Measurements from ENCODE around the gene BIRC3. TPM values are rescaled to one million over a fixed set of nuclear protein-coding genes. Genes with fewer than 3 reads are reported as not detected.

BIRC3 gene
- total RNA-seq, 1 donor from 2014 or later: 1.6 TPM

- no peak overlapping the region for H3K27ac ChIP-seq (ENCODE audit: low read depth, low read length)
- H3K36me3 ChIP-seq (ENCODE audit: control insufficient read depth in 3 of 3, insufficient read depth in 3 of 3, low read length in 3 of 3): peaks cover 8 to 43% (median 36%) of the 10 kb centered on the region in 3 donors
- no peaks in the 10 kb centered on the region for H3K9me3 ChIP-seq (ENCODE audit: control insufficient read depth in 3 of 3, low read length in 3 of 3)
- H3K4me3 ChIP-seq (ENCODE audit: low read length in 3 of 3): no peak overlapping the region
- H3K4me1 ChIP-seq (ENCODE audit: control insufficient read depth in 3 of 3, insufficient read depth in 3 of 3, low read length in 3 of 3): no peaks in the 10 kb centered on the region
- no peaks in the 10 kb centered on the region for H3K27me3 ChIP-seq (ENCODE audit: control insufficient read depth in 3 of 3, insufficient read depth in 3 of 3, low read length in 3 of 3)
- no peak overlapping the region for H3K9ac ChIP-seq (ENCODE audit: low read depth in 1 of 3, low read length in 3 of 3)
Measured at GRCh38 chr11:102383839-102384238, 66.6 kb downstream of the BIRC3 start.

GRCh38 chr11:102384419-102385079 is 67.3 kb downstream of the BIRC3 start:
- H3K27ac ChIP-seq (ENCODE audit: low read depth, low read length): no peak overlapping the region
- H3K36me3 ChIP-seq (ENCODE audit: control insufficient read depth in 3 of 3, insufficient read depth in 3 of 3, low read length in 3 of 3): peaks cover 5 to 43% (median 38%) of the 10 kb centered on the region in 3 donors
- H3K27me3 ChIP-seq (ENCODE audit: control insufficient read depth in 3 of 3, insufficient read depth in 3 of 3, low read length in 3 of 3): no peaks in the 10 kb centered on the region
- H3K4me1 ChIP-seq (ENCODE audit: control insufficient read depth in 3 of 3, insufficient read depth in 3 of 3, low read length in 3 of 3): no peaks in the 10 kb centered on the region
- H3K9ac ChIP-seq (ENCODE audit: low read depth in 1 of 3, low read length in 3 of 3): no peak overlapping the region
- no peaks in the 10 kb centered on the region for H3K9me3 ChIP-seq (ENCODE audit: control insufficient read depth in 3 of 3, low read length in 3 of 3)
- no peak overlapping the region for H3K4me3 ChIP-seq (ENCODE audit: low read length in 3 of 3)

DNA sequence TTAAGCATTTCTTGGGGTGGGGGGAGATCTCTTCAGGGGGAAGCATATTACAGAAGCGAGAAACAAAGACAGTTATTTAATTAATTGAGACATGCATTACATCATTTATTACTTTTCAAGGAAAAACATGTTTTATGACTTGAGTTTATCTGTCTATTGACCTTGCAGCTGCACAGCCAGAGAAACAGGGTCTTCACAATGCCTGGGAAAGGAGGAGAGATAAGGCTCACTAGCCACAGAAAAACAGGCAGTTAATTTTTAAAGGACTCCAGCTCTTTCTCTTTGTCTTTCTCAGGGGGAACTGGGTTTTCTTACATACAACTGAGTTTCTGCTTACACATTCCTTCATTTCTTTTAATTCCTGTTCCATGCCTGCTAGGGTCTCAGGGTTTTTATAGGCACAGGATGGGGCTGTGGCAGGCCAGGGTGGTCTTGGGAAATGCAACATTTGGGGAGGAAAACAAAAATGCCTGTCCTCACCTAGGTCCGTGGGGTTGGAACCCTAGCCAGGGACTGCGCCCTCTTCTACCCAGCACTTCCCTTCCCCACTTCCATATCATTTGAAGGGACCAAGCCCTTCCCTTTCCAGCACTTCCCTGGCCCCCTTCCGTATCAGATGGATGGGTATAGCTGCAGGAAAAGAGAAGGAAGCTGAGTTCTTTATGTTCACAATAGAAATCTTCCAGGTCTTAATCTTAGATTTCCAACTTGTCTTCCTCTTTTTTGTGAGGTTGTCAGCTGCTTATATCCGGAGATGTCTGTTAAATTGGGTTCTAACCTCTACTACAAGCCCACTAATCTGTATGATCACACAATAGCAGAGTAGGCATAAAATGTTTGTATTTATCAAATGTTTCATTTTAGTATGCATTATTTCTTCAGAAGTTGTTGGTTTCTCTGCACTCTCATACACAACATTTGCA is 68.1 kb downstream of the BIRC3 start:
- Histone ChIP-seq H3K4me1 (ENCODE audit: control insufficient read depth in 3 of 3, insufficient read depth in 3 of 3, low read length in 3 of 3) (no peaks in the 10 kb centered on the region), H3K27ac (ENCODE audit: low read depth, low read length) (no peak overlapping the region), H3K9ac (ENCODE audit: low read depth in 1 of 3, low read length in 3 of 3) (no peak overlapping the region), H3K4me3 (ENCODE audit: low read length in 3 of 3) (no peak overlapping the region), H3K9me3 (ENCODE audit: control insufficient read depth in 3 of 3, low read length in 3 of 3) (no peaks in the 10 kb centered on the region), H3K36me3 (ENCODE audit: control insufficient read depth in 3 of 3, insufficient read depth in 3 of 3, low read length in 3 of 3) (peaks cover 2 to 35% (median 35%) of the 10 kb centered on the region in 3 donors), H3K27me3 (ENCODE audit: control insufficient read depth in 3 of 3, insufficient read depth in 3 of 3, low read length in 3 of 3) (no peaks in the 10 kb centered on the region)

DNA sequence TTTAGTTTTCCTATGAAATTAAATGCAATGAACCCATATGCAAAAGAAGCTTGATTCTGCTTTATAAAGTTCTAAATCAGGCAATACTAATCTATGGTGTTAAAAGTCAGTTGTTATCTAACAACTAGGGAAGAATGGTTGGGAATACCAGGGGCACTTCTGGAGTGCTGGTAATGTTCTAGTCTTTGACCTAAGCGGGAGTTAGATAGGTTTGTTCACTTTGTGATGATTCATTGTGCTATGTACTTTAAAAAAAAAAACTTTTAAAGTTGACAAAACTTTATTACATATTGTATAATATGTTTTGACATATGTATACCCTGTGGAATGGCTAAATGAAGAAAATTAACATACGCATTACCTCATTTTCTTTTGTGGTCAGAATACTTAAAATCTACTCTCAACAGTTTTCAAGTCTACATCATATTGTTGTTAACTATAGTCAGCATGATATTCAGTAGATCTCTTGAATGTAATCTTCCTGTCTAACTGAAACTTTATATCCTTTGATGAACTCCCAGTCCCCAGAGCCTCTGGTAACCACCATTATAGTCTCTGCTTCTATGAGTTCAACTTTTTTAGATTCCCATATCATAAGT is 69.0 kb downstream of the BIRC3 start:
- no peak overlapping the region for H3K9ac ChIP-seq (ENCODE audit: low read depth in 1 of 3, low read length in 3 of 3)
- no peak overlapping the region for H3K4me3 ChIP-seq (ENCODE audit: low read length in 3 of 3)
- no peaks in the 10 kb centered on the region for H3K27me3 ChIP-seq (ENCODE audit: control insufficient read depth in 3 of 3, insufficient read depth in 3 of 3, low read length in 3 of 3)
- H3K36me3 ChIP-seq (ENCODE audit: control insufficient read depth in 3 of 3, insufficient read depth in 3 of 3, low read length in 3 of 3): peaks cover 4 to 35% (median 29%) of the 10 kb centered on the region in 3 donors
- peaks cover 0 to 3% (median 0%) of the 10 kb centered on the region in 3 donors for H3K4me1 ChIP-seq (ENCODE audit: control insufficient read depth in 3 of 3, insufficient read depth in 3 of 3, low read length in 3 of 3)
- no peaks in the 10 kb centered on the region for H3K9me3 ChIP-seq (ENCODE audit: control insufficient read depth in 3 of 3, low read length in 3 of 3)
- no peak overlapping the region for H3K27ac ChIP-seq (ENCODE audit: low read depth, low read length)

- Histone ChIP-seq H3K9me3 (ENCODE audit: control insufficient read depth in 3 of 3, low read length in 3 of 3) (no peaks in the 10 kb centered on the region), H3K4me1 (ENCODE audit: control insufficient read depth in 3 of 3, insufficient read depth in 3 of 3, low read length in 3 of 3) (peaks cover 0 to 6% (median 4%) of the 10 kb centered on the region in 3 donors), H3K27ac (ENCODE audit: low read depth, low read length) (no peak overlapping the region), H3K4me3 (ENCODE audit: low read length in 3 of 3) (no peak overlapping the region), H3K27me3 (ENCODE audit: control insufficient read depth in 3 of 3, insufficient read depth in 3 of 3, low read length in 3 of 3) (no peaks in the 10 kb centered on the region), H3K36me3 (ENCODE audit: control insufficient read depth in 3 of 3, insufficient read depth in 3 of 3, low read length in 3 of 3) (peaks cover 9 to 33% (median 26%) of the 10 kb centered on the region in 3 donors), H3K9ac (ENCODE audit: low read depth in 1 of 3, low read length in 3 of 3) (no peak overlapping the region)
Measured at GRCh38 chr11:102387043-102387781, 69.9 kb downstream of the BIRC3 start.

Small RNA genes within 50 kb of the gene (small RNA-seq; reads per million reads assigned to genes)
- gene AP000942.3: not detected
- gene AP000942.4: not detected
- not detected for gene RNU6-952P

Other genes starting within 250 kb of the BIRC3 start
- 49.6 TPM for gene YAP1, start 207.0 kb upstream of the BIRC3 start, total RNA-seq
- 56.9 TPM for gene BIRC2, start 29.7 kb downstream of the BIRC3 start, total RNA-seq
- gene TMEM123, start 135.3 kb downstream of the BIRC3 start, total RNA-seq: 41.2 TPM
- gene MMP7, start 213.3 kb downstream of the BIRC3 start, total RNA-seq: not detected

All from skeletal muscle tissue (tissue), 5 donors.